Fibroblast of lung (primary cell): ENCODE data around the gene HLA-G. TPM values are rescaled to one million over a fixed set of nuclear protein-coding genes. Genes with fewer than 3 reads are reported as not detected.
A peak's percentile ranks its signal among the peaks of the same experiment; 100 is the strongest.

Experiments
- DNase-seq, 2 donors: peaks; one replicate each; pipeline versions ENCODE4 v3.0.0 to v3.0.0-alpha.2; 2010; ENCODE audit warnings: low read depth in 2 of 2
- H2AFZ ChIP-seq: 2 replicates; pipeline ENCODE4 v1.5.1; 2012; ENCODE audit warnings: low read length, control low read depth, inconsistent platforms
- H3K27ac ChIP-seq: 2 replicates; pipeline ENCODE4 v1.5.1; 2011; ENCODE audit warnings: low read length, control low read depth; ENCODE audit not compliant: insufficient read depth
- H3K27me3 ChIP-seq: 2 replicates; pipeline ENCODE4 v1.5.1; 2011; ENCODE audit warnings: mild to moderate bottlenecking, low read length; ENCODE audit not compliant: control insufficient read depth, insufficient read depth
- H3K36me3 ChIP-seq: 2 replicates; pipeline ENCODE4 v1.5.1; 2011; ENCODE audit warnings: low read length; ENCODE audit not compliant: control insufficient read depth, insufficient read depth
- H3K4me1 ChIP-seq: 2 replicates; pipeline ENCODE4 v1.5.1; 2011; ENCODE audit warnings: low read length; ENCODE audit not compliant: control insufficient read depth, insufficient read depth; ENCODE audit errors: extremely low read depth
- H3K4me2 ChIP-seq: 2 replicates; pipeline ENCODE4 v1.5.1; 2011; ENCODE audit warnings: low read length, control low read depth; ENCODE audit not compliant: insufficient read depth; ENCODE audit errors: extremely low read depth
- H3K4me3 ChIP-seq, 4 experiments: fragments of 200-600 bp in 1 of 4; sonication (generic) in 1 of 4; replicated peaks in 1 of 4; 2 replicates each; pipeline ENCODE4 v1.5.1; 2011 to 2016; ENCODE audit warnings: low read length in 4 of 4, low read depth in 3 of 4, mild to moderate bottlenecking in 3 of 4, control low read depth in 2 of 4, inconsistent platforms in 1 of 4, mixed read lengths in 1 of 4; ENCODE audit not compliant: insufficient read depth in 1 of 4; ENCODE audit errors: control extremely low read depth in 1 of 4
- H3K79me2 ChIP-seq: 2 replicates; pipeline ENCODE4 v1.5.1; 2012; ENCODE audit warnings: mild to moderate bottlenecking, low read length, inconsistent platforms; ENCODE audit not compliant: control insufficient read depth, insufficient read depth
- H3K9ac ChIP-seq: 2 replicates; pipeline ENCODE4 v1.5.1; 2011; ENCODE audit warnings: mild to moderate bottlenecking, low read length, control low read depth; ENCODE audit not compliant: insufficient read depth
- H3K9me3 ChIP-seq: 2 replicates; pipeline ENCODE4 v1.5.1; 2012; ENCODE audit warnings: low read depth, low read length; ENCODE audit not compliant: control insufficient read depth, insufficient read depth
- H4K20me1 ChIP-seq: 2 replicates; pipeline ENCODE4 v1.5.1; 2011; ENCODE audit warnings: low read length; ENCODE audit not compliant: control insufficient read depth, insufficient read depth; ENCODE audit errors: extremely low read depth
- CTCF ChIP-seq, 2 donors: IDR thresholded peaks in 1 of 2; conservative IDR thresholded peaks in 1 of 2; 1 replicate in 1 of 2; 2 replicates in 1 of 2; pipeline ENCODE4 v1.5.1; 2011 to 2012; ENCODE audit warnings: low read length in 2 of 2, control low read depth in 1 of 2, inconsistent platforms in 1 of 2, low read depth in 1 of 2, mild to moderate bottlenecking in 1 of 2
- EZH2 ChIP-seq: IDR thresholded peaks from 2 replicates; pipeline ENCODE4 v1.5.1; 2012; ENCODE audit warnings: low read length, control low read depth, mild to moderate bottlenecking; ENCODE audit errors: missing control alignments
- polyA plus RNA-seq, 2 donors: library from polyadenylated mRNA; depleted of rRNA in 1 of 2; stranded (reverse) in 1 of 2; unstranded in 1 of 2; fragments of >200 nt; gene quantifications; 2 replicates each; pipeline ENCODE4 v1.2.1, GENCODE V29; 2011 to 2012; ENCODE audit warnings: missing spikeins in 1 of 2
- total RNA-seq: library from RNA; depleted of rRNA; stranded (reverse); fragments of >200 nt; gene quantifications from 2 replicates; pipeline ENCODE4 v1.2.1, GENCODE V29; 2014

The HLA-G gene
- total and polyA plus RNA-seq, 2 donors (not counting 1 experiment from before 2014, with no cell fraction given), result 0.23 TPM; not detected in 1

DNA sequence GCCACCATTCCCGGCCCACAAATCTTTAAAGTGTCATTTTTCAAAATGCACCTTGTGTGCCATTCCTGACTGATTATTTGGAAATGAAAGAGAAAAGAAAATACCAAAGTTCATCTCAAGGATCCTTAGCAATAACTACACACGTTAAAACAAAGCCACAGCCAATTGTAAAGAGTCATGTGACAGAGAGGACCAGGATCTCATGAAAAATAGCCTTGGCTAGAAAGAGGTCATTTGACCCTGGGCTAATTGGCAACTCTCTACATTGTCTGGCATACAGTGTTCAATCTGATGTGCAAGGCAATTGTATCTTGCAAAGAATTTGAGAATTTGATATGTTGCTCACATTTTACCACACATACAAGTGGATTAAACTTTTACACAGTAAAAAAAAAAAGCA is 31.6 kb upstream of the HLA-G start:
- DNase-seq, result no peak
- H4K20me1 ChIP-seq, result no peaks in the 10 kb centered on the region
- H3K27me3 ChIP-seq, result peaks cover 9% of the 10 kb centered on the region
- no peak overlapping the region for H2AFZ ChIP-seq
- H3K79me2 ChIP-seq, result no peaks in the 10 kb centered on the region
- no peak overlapping the region for H3K4me3 ChIP-seq
- H3K27ac ChIP-seq, result no peak overlapping the region
- H3K4me1 ChIP-seq, result no peaks in the 10 kb centered on the region
- no peak overlapping the region for H3K9ac ChIP-seq
- no peaks in the 10 kb centered on the region for H3K36me3 ChIP-seq
- TF ChIP-seq CTCF (conservative IDR thresholded peaks at IDR 0.05 in 1 of 2, IDR thresholded peaks at IDR 0.05 in 1 of 2; ENCODE audit: low read depth in 1 of 2, low read length in 2 of 2), result no peak
- TF ChIP-seq EZH2, result no peak
- H3K9me3 ChIP-seq, result no peaks in the 10 kb centered on the region
- no peak overlapping the region for H3K4me2 ChIP-seq

- peak; percentile 2 to 34 for DNase-seq
- H3K4me2 ChIP-seq, result no peak overlapping the region
- H3K79me2 ChIP-seq, result no peaks in the 10 kb centered on the region
- H3K36me3 ChIP-seq, result no peaks in the 10 kb centered on the region
- H4K20me1 ChIP-seq, result no peaks in the 10 kb centered on the region
- H3K9ac ChIP-seq, result no peak overlapping the region
- TF ChIP-seq CTCF (conservative IDR thresholded peaks at IDR 0.05 in 1 of 2, IDR thresholded peaks at IDR 0.05 in 1 of 2; ENCODE audit: low read depth in 1 of 2, low read length in 2 of 2) (no peak), EZH2 (no peak)
- H3K4me1 ChIP-seq, result no peaks in the 10 kb centered on the region
- no peaks in the 10 kb centered on the region for H3K9me3 ChIP-seq
- no peak overlapping the region for H2AFZ ChIP-seq
- peak overlapping the region; percentile 16 for H3K27ac ChIP-seq
- no peak overlapping the region for H3K4me3 ChIP-seq
- peaks cover 7% of the 10 kb centered on the region for H3K27me3 ChIP-seq
These were observed 30.5 kb upstream of the HLA-G start for GRCh38 chr6:29797135-29797534.

DNA sequence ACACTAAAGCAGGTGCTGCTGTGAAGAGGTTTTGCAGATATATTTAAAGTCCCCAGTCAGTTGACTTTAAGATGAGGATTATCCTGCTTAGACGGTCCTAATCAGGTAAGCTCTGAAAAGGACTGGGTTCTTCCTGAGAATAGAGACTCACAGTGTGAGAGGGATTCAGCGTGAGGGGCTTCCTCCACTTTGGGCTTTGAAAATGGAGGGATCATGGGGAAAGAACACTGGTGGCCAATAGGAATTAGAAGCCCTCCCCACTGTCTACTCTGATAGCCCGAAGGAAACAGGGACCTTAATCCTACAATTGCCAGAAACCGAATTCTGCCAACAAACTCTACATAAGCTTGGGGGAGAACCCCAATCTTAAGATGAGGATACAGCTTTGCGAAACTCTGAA is 29.7 kb upstream of the HLA-G start:
- Histone ChIP-seq H3K36me3 (no peaks in the 10 kb centered on the region), H3K4me2 (no peak overlapping the region), H3K27me3 (peaks cover 7% of the 10 kb centered on the region), H3K79me2 (no peaks in the 10 kb centered on the region), H3K27ac (no peak overlapping the region), H2AFZ (no peak overlapping the region), H3K4me1 (no peaks in the 10 kb centered on the region), H3K9me3 (no peaks in the 10 kb centered on the region), H4K20me1 (no peaks in the 10 kb centered on the region), H3K4me3 (no peak overlapping the region), H3K9ac (no peak overlapping the region)
- TF ChIP-seq CTCF (conservative IDR thresholded peaks at IDR 0.05 in 1 of 2, IDR thresholded peaks at IDR 0.05 in 1 of 2; ENCODE audit: low read depth in 1 of 2, low read length in 2 of 2) (no peak), EZH2 (no peak)
- DNase-seq, result no peak
